Uterus (tissue), 4 donors: ENCODE data around the gene GCSAM. TPM values are rescaled to one million over a fixed set of nuclear protein-coding genes. Genes with fewer than 3 reads are reported as not detected.
"Not testable (repeated sequence)": the region's sequence is repeated elsewhere in the genome, so short reads cannot be mapped to it uniquely, and the experiment has no call there.

Source experiments
- DNase-seq, 2 donors: peaks; one replicate each; pipeline ENCODE4 v3.0.0-alpha.2; 2019 to 2020
- H3K27ac ChIP-seq, 2 donors: fragments of 200-600 bp; sonication (generic); 1 replicate in 1 of 2; 2 replicates in 1 of 2; pipeline ENCODE4 v1.5.1; 2016 to 2018
- H3K27me3 ChIP-seq, 2 donors: fragments of 200-600 bp; sonication (generic); one replicate each; pipeline ENCODE4 v1.5.1; 2018 to 2019; ENCODE audit warnings: control low read depth in 1 of 2
- H3K36me3 ChIP-seq, 2 donors: fragments of 200-600 bp; sonication (generic); one replicate each; pipeline ENCODE4 v1.5.1; 2019; ENCODE audit warnings: control low read depth in 1 of 2
- H3K4me1 ChIP-seq, 2 donors: fragments of 200-600 bp; sonication (generic); one replicate each; pipeline ENCODE4 v1.5.1; 2018 to 2019; ENCODE audit warnings: control low read depth in 1 of 2
- H3K4me3 ChIP-seq, 2 donors: fragments of 200-600 bp; sonication (generic); 1 replicate in 1 of 2; 2 replicates in 1 of 2; pipeline ENCODE4 v1.5.1; 2018 to 2019; ENCODE audit warnings: mild to moderate bottlenecking in 1 of 2
- H3K9me3 ChIP-seq, 2 donors: fragments of 200-600 bp; sonication (generic); one replicate each; pipeline ENCODE4 v1.5.1; 2019; ENCODE audit warnings: control low read depth in 1 of 2
- POLR2A ChIP-seq, 2 donors: fragments of 450-650 bp; IDR thresholded peaks; one replicate each; pipeline ENCODE4 v1.6.1; 2016; ENCODE audit warnings: antibody characterized with exemption in 2 of 2, mild to moderate bottlenecking in 1 of 2, moderate library complexity in 1 of 2
- intact Hi-C: fragments of 100-400 bp; cut with DNase I; formaldehyde crosslinking; loops from one replicate; pipeline ENCODE4 v1.15.1; 2023; ENCODE audit warnings: low total_unique reads
- microRNA counts, 2 donors: library from miRNA; unstranded; fragments of <30 nt; microRNA quantifications; one replicate each; lab custom pipeline; 2016 to 2017
- microRNA-seq: library from miRNA; unstranded; fragments of <30 nt; microRNA quantifications from one replicate; pipeline ENCODE4, GENCODE V29; 2016; ENCODE audit warnings: borderline microRNAs expressed, borderline replicate concordance
- small RNA-seq: library from RNA; depleted of rRNA; stranded (forward); fragments of <200 nt; gene quantifications from one replicate; pipeline ENCODE3, GENCODE V24; 2016
- total RNA-seq, 4 donors: library from RNA; depleted of rRNA in 3 of 4; stranded (reverse); fragments of >200 nt in 3 of 4; gene quantifications; one replicate each; pipeline versions ENCODE4 v1.1.0 to v1.2.4, GENCODE V29; 2014 to 2023
- TF ChIP-seq, protein P1 (sequence below), 4 experiments: fragments of 200-600 bp in 2 of 4; fragments of 450-650 bp in 2 of 4; sonication (generic) in 2 of 4; IDR thresholded peaks; one replicate each; pipeline ENCODE4 v1.5.1; 2016 to 2019; ENCODE audit warnings: antibody characterized with exemption in 4 of 4, mild to moderate bottlenecking in 2 of 4, moderate library complexity in 1 of 4
- donor health status: DM: yes; HTN: yes; CAD: no.

GCSAM gene
- total RNA-seq, 4 donors from 2014 or later: 0.14 TPM; not detected in 3

DNA sequence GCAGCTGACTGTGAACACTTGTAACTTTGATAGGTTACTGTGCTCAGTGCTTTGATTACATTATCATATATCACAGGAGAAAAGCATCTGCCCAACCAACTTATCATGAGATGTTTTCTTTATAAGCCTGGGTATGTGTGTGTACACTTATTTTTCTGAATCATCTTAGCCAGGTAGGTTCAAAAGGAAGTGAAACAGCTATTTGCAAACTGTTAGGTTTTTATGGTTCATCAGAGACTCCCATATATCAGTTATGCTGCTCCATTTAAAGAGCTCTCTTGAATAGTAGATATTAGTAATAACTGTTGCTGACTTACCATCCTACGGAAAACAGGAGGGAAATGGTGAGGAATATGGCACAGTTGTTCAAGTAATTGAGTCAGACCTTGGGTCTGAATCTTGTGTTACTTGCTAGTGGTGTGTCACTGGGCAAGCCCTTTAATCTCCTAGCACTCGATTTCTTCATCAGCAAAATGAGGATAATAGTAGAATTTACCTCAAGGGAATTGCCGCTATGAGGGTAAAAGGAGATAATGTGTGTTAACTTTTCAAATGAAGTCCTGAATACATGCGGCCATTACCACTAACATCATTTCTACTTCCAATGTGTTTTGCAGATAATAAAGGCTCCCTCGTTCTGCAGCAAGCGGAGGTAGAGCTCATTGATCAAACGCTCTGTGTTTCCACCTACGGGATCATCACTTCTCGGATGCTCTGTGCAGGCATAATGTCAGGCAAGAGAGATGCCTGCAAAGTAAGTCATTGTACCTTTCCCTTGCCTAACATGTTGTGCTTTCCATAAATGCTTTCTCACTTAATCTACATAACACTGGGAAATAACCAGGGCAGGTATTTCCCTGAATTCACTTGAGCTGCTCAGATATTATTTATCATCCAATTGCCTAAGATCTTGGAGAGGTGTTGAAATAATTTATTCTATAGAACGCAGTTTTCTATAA lies 54.6 kb downstream of the GCSAM start:
- H3K27me3 ChIP-seq: no peaks in the 10 kb centered on the region
- no peak overlapping the region for H3K4me3 ChIP-seq
- H3K27ac ChIP-seq: no peak overlapping the region
- TF ChIP-seq, protein P1, sequence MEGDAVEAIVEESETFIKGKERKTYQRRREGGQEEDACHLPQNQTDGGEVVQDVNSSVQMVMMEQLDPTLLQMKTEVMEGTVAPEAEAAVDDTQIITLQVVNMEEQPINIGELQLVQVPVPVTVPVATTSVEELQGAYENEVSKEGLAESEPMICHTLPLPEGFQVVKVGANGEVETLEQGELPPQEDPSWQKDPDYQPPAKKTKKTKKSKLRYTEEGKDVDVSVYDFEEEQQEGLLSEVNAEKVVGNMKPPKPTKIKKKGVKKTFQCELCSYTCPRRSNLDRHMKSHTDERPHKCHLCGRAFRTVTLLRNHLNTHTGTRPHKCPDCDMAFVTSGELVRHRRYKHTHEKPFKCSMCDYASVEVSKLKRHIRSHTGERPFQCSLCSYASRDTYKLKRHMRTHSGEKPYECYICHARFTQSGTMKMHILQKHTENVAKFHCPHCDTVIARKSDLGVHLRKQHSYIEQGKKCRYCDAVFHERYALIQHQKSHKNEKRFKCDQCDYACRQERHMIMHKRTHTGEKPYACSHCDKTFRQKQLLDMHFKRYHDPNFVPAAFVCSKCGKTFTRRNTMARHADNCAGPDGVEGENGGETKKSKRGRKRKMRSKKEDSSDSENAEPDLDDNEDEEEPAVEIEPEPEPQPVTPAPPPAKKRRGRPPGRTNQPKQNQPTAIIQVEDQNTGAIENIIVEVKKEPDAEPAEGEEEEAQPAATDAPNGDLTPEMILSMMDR (IDR thresholded peaks at IDR 0.05): no peak
- TF ChIP-seq POLR2A (IDR thresholded peaks at IDR 0.05): no peak
- H3K4me1 ChIP-seq: no peaks in the 10 kb centered on the region
- H3K36me3 ChIP-seq: no peaks in the 10 kb centered on the region
- intact Hi-C loops: no loop called here
- DNase-seq: no peak
- H3K9me3 ChIP-seq: no peaks in the 10 kb centered on the region

DNA sequence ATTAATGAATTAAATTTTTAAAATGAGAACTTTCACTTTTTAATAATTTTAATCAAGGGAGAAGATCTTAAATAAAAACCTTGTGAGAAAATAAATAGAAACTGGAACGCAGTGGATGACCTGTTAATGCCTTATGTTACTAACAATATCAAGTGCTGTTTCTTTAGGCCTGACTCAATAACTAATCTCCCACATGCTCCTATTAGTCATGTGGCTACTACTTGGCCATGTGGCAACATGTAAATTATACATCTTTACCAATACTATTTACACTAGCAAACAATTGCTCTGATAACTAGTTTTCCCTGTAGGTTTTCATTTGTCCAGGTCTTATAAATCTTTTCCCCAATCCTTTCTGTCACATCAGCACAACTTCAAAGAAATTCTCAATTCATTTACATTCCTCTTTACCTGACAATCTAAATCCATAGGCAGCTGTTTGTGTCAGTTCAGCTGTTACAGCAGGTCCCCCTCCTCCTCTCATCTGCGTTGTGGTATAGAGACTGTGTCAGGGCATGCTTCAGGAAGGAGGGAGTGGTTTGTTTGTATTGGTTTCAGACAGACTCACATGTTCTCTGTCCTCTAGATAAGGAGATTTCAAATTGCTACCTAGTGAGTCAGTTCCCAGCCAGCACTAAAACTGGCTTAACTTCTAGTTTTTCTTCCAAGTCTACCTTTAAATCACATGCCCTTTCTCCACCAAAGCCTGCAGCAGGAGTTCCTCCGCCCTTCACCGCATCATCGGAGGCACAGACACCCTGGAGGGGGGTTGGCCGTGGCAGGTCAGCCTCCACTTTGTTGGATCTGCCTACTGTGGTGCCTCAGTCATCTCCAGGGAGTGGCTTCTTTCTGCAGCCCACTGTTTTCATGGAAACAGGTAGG lies 58.2 kb downstream of the GCSAM start:
- Histone ChIP-seq H3K4me1 (no peaks in the 10 kb centered on the region), H3K4me3 (no peak overlapping the region), H3K27ac (no peak overlapping the region), H3K9me3 (no peaks in the 10 kb centered on the region), H3K36me3 (no peaks in the 10 kb centered on the region), H3K27me3 (no peaks in the 10 kb centered on the region)
- intact Hi-C loops: no loop called here
- TF ChIP-seq, protein P1 (IDR thresholded peaks at IDR 0.05): no peak
- no peak for TF ChIP-seq POLR2A (IDR thresholded peaks at IDR 0.05)
- no peak for DNase-seq

DNA sequence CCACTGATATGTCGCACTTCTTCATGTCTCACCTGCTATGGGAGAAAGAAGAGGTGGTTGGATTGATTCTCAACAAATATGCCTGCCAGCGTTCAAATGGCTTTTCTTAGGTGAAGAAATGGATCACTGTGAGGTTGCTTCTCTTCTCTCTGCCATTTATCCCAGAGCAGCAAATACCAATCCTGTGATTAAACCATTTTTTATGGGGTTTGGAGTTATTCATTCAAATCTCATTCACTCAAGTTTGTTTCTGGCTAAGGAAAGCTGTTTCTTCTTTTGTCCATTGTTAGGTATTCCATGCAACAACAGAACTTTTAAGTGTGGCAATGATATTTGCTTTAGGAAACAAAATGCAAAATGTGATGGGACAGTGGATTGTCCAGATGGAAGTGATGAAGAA lies 59.0 kb downstream of the GCSAM start:
- H3K4me3 ChIP-seq: no peak overlapping the region
- no peak overlapping the region for H3K27ac ChIP-seq
- DNase-seq: no peak
- intact Hi-C loops: no loop called here
- H3K36me3 ChIP-seq: no peaks in the 10 kb centered on the region
- no peaks in the 10 kb centered on the region for H3K9me3 ChIP-seq
- H3K27me3 ChIP-seq: no peaks in the 10 kb centered on the region
- no peak for TF ChIP-seq POLR2A (IDR thresholded peaks at IDR 0.05)
- TF ChIP-seq, protein P1 (IDR thresholded peaks at IDR 0.05): no peak
- H3K4me1 ChIP-seq: no peaks in the 10 kb centered on the region

DNA sequence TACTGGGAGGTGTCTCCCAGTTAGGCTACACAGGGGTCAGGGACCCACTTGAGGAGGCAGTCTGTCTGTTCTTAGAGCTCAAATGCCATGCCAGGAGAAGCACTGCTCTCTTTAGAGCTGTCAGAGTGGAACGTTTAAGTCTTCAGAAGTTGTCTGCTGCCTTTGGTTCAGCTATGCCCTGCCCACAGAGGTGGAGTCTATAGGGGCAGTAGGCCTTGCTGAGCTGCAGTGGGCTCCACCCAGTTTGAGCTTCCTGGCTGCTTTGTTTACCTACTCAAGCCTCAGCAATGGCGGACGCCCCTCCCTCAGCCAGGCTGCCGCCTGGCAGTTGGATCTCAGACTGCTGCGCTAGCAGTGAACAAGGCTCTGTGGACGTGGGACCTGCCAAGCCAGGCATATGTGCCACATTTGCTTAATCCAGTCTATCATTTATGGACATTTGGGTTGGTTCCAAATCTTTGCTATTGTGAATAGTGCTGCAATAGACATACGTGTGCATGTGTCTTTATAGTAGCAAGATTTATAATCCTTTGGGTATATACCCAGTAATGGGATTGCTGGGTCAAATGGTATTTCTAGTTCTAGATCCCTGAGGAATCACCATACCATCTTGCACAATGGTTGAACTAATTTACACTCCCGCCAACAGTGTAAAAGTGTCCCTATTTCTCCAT lies 60.5 kb downstream of the GCSAM start:
- intact Hi-C loops, H3K36me3 ChIP-seq, H3K4me3 ChIP-seq: not testable (repeated sequence)

More for the DNA sequence above, 60.5 kb downstream of the GCSAM start:
- not testable (repeated sequence) for H3K27me3 ChIP-seq, H3K27ac ChIP-seq, H3K9me3 ChIP-seq, DNase-seq, H3K4me1 ChIP-seq

MicroRNAs within 50 kb of the gene (microRNA counts, 767-probe panel; counts per million panel counts)
- 0 counts per million in 2 donors for microRNA hsa-miR-567 (lab: Ali Mortazavi, UCI)

Small RNAs within 50 kb of the gene (microRNA-seq; reads per million reads assigned to microRNA genes)
- not detected for gene MIR567

Small RNAs within 50 kb of the gene (small RNA-seq; reads per million reads assigned to genes)
- gene MIR567: not detected

Other genes with a start within 250 kb of the GCSAM start
- gene ABHD10, start 154.2 kb downstream of the GCSAM start, total RNA-seq: 10 to 100 TPM; 25.6 to 74.1 (median 35.8) TPM
- 10 to 100 TPM in 1 of 4 donors, under 1 TPM in 1, not detected in 2; 0.48 to 11.2 TPM for gene TAGLN3, start 134.3 kb downstream of the GCSAM start, total RNA-seq
- not detected for gene TMPRSS7, start 98.5 kb downstream of the GCSAM start, total RNA-seq
- 1 to 10 TPM in 2 of 4 donors, under 1 TPM in 2; 0.51 to 4.4 (median 1.5) TPM for gene C3orf52, start 46.9 kb downstream of the GCSAM start, total RNA-seq
- gene SLC9C1, start 161.0 kb upstream of the GCSAM start, total RNA-seq: 1 to 10 TPM in 1 of 4 donors, under 1 TPM in 1, not detected in 2; 0.49 to 1.7 TPM
- gene CD200, start 199.9 kb upstream of the GCSAM start, total RNA-seq: 10 to 100 TPM; 15.6 to 31.8 (median 23.6) TPM